K562 (cell line): ENCODE results near the gene PRR19. TPM values are rescaled to one million over a fixed set of nuclear protein-coding genes. Genes with fewer than 3 reads are reported as not detected.

Experiments
- ATAC-seq: fragments of 200-7000 bp; cut with Tn5 transposase; 3 replicates; pipeline ENCODE4 v1.9.1; 2020; ENCODE audit warnings: moderate library complexity
- BruUV-seq: library from RNA; stranded (reverse); fragments of 400-500 nt; replicated peaks from 2 replicates; lab custom pipeline; 2021; lab: Mats Ljungman, UMichigan
- CTCF ChIA-PET: fragments of 300-600 bp; formaldehyde crosslinking; extraction: SDS; loops from one replicate; lab custom pipeline; 2021; ENCODE audit warnings: low intra/inter-chr PET ratio; lab: Yijun Ruan, JAX
- POLR2A ChIA-PET: fragments of 300-600, 350-650 bp; sonication (Branson Sonifier 250); formaldehyde crosslinking; extraction: SDS; loops from one replicate; lab custom pipeline; 2021; ENCODE audit warnings: antibody characterized with exemption, inconsistent platforms; lab: Yijun Ruan, JAX
- DNase-seq, 4 experiments: peaks; one replicate each; pipeline versions ENCODE4 v3.0.0 to v3.0.0-alpha.2; 2011 to 2018; ENCODE audit warnings: low spot score in 3 of 4, mixed read lengths in 3 of 4; ENCODE audit errors: extremely low read depth in 1 of 4
- FAIRE-seq: peaks from 2 replicates; lab custom pipeline; 2011; peaks lifted over from hg19 to GRCh38; lab: Jason Lieb, UNC
- H2AFZ ChIP-seq: 2 replicates; pipeline ENCODE4 v1.6.0; 2011; ENCODE audit warnings: low read depth, low read length, control low read depth, inconsistent platforms
- H3K27ac ChIP-seq: fragments of 200-600 bp; 3 replicates; pipeline ENCODE4 v1.8.0; 2011; ENCODE audit warnings: low read depth, mild to moderate bottlenecking, control low read depth, inconsistent platforms, low read length, moderate library complexity, mixed read lengths; ENCODE audit errors: extremely low read depth
- H3K27me3 ChIP-seq, 2 experiments: fragments of 300-600 bp in 1 of 2; 2 replicates in 1 of 2; 3 replicates in 1 of 2; pipeline versions ENCODE4 v1.6.0 to v1.8.0; 2011; ENCODE audit warnings: inconsistent platforms in 2 of 2, low read length in 2 of 2, mild to moderate bottlenecking in 1 of 2, mixed read lengths in 1 of 2, moderate library complexity in 1 of 2; ENCODE audit not compliant: control insufficient read depth in 2 of 2, insufficient read depth in 2 of 2
- H3K36me3 ChIP-seq: fragments of 300-600 bp; 3 replicates; pipeline ENCODE4 v1.8.0; 2011; ENCODE audit warnings: mild to moderate bottlenecking, low read length, inconsistent platforms; ENCODE audit not compliant: control insufficient read depth, insufficient read depth
- H3K4me1 ChIP-seq, 2 experiments: fragments of 200-600 bp in 1 of 2; replicated peaks in 1 of 2; 2 replicates in 1 of 2; 3 replicates in 1 of 2; pipeline versions ENCODE4 v1.5.1 to v1.8.0; 2011; ENCODE audit warnings: inconsistent platforms in 2 of 2, low read length in 2 of 2, mild to moderate bottlenecking in 1 of 2, mixed read lengths in 1 of 2, moderate library complexity in 1 of 2; ENCODE audit not compliant: control insufficient read depth in 2 of 2, insufficient read depth in 2 of 2
- H3K4me2 ChIP-seq: 2 replicates; pipeline ENCODE4 v1.6.1; 2011; ENCODE audit warnings: low read length, control low read depth, inconsistent platforms, mixed read lengths; ENCODE audit not compliant: insufficient read depth
- H3K4me3 ChIP-seq: fragments of 200-600 bp; sonication (generic), shearing (Covaris generic); 2 replicates; pipeline ENCODE4 v1.5.1; 2016; ENCODE audit warnings: control low read depth, inconsistent platforms
- H3K79me2 ChIP-seq: fragments of 200-600 bp; 3 replicates; pipeline ENCODE4 v1.8.0; 2011; ENCODE audit warnings: low read length, inconsistent platforms; ENCODE audit not compliant: control insufficient read depth, insufficient read depth
- H3K9ac ChIP-seq, 2 experiments: 2 replicates each; pipeline versions ENCODE4 v1.6.0 to v1.6.1; 2011; ENCODE audit warnings: low read depth in 2 of 2, low read length in 2 of 2, control low read depth in 1 of 2, inconsistent platforms in 1 of 2, mild to moderate bottlenecking in 1 of 2, mixed read lengths in 1 of 2; ENCODE audit not compliant: insufficient read depth in 1 of 2
- H3K9me1 ChIP-seq: one replicate; pipeline ENCODE4 v1.6.0; 2011; ENCODE audit warnings: inconsistent platforms, mild to moderate bottlenecking, low read length, moderate library complexity; ENCODE audit not compliant: control insufficient read depth, insufficient read depth
- H3K9me3 ChIP-seq: replicated peaks from 2 replicates; pipeline ENCODE4 v1.5.1; 2011; ENCODE audit warnings: low read depth, low read length, inconsistent platforms; ENCODE audit not compliant: control insufficient read depth, insufficient read depth
- H4K20me1 ChIP-seq: replicated peaks from 2 replicates; pipeline ENCODE4 v1.6.1; 2011; ENCODE audit warnings: low read length, inconsistent platforms, mixed read lengths; ENCODE audit not compliant: control insufficient read depth, insufficient read depth
- CSDE1 ChIP-seq, 2 experiments: fragments of 450-650 bp; IDR thresholded peaks; 2 replicates each; pipeline ENCODE4 v1.6.1; 2016; ENCODE audit warnings: mild to moderate bottlenecking in 1 of 2
- FOS ChIP-seq: IDR thresholded peaks from 3 replicates; pipeline ENCODE4 v1.6.1; 2011; ENCODE audit not compliant: insufficient read length; ENCODE audit errors: extremely low read depth
- PML ChIP-seq: IDR thresholded peaks from 2 replicates; pipeline ENCODE4 v1.6.1; 2012; ENCODE audit warnings: low read length, inconsistent platforms
- STAT5A ChIP-seq: IDR thresholded peaks from 2 replicates; pipeline ENCODE4 v1.6.1; 2012; ENCODE audit warnings: low read length, inconsistent platforms, borderline replicate concordance
- in situ Hi-C: fragments of 300-500 bp; cut with MboI; formaldehyde crosslinking; loops from 4 replicates; pipeline ENCODE4 v1.15.0; 2018; ENCODE audit warnings: inconsistent platforms, mixed read lengths
- intact Hi-C: fragments of 100-400 bp; cut with micrococcal nuclease; formaldehyde crosslinking; loops from 2 replicates; pipeline ENCODE4 v1.14.2; 2022
- polyA plus RNA-seq, 8 experiments: library from polyadenylated mRNA; depleted of rRNA in 4 of 8; stranded (reverse) in 5 of 8; unstranded in 3 of 8; fragments of >200 nt; fragmentation: Nextera tagmentation in 2 of 8; fragmentation: Illumina TruSeq in 1 of 8; extraction: Ambion mirVana in 2 of 8; extraction: Trizol in 1 of 8; gene quantifications; 2 replicates each; pipeline versions ENCODE4 v1.2.1 to v1.2.3, GENCODE V29; 2011 to 2014; ENCODE audit warnings: inconsistent platforms in 1 of 8, missing spikeins in 1 of 8
- total RNA-seq, 7 experiments: library from RNA; depleted of rRNA in 6 of 7; stranded (reverse); fragments of >200 nt in 6 of 7; fragmentation: Illumina TruSeq in 2 of 7; extraction: Trizol in 2 of 7; gene quantifications; 2 replicates each; pipeline versions ENCODE4 v1.2.1 to v1.2.3, GENCODE V29; 2011 to 2021; ENCODE audit warnings: low replicate concordance in 1 of 7
- TF ChIP-seq, protein P1 (sequence below), 2 experiments: fragments of 150-350 bp in 1 of 2; IDR thresholded peaks; 2 replicates each; pipeline ENCODE4 v1.6.1; 2012 to 2016; ENCODE audit warnings: low read depth in 2 of 2, low read length in 2 of 2, mild to moderate bottlenecking in 1 of 2, moderate library complexity in 1 of 2
- TF ChIP-seq, protein P2 (sequence below): fragments of 450-650 bp; formaldehyde crosslinking; conservative IDR thresholded peaks from 2 replicates; pipeline ENCODE4 v1.4.0; 2022; ENCODE audit warnings: mild to moderate bottlenecking, missing genetic modification characterization

Gene PRR19
- total and polyA plus RNA-seq, 9 of the 15 experiments (the other 6 are each of a cell fraction or from before 2014, with no cell fraction given) = 0.10 to 1.6 (median 0.54) TPM

DNA sequence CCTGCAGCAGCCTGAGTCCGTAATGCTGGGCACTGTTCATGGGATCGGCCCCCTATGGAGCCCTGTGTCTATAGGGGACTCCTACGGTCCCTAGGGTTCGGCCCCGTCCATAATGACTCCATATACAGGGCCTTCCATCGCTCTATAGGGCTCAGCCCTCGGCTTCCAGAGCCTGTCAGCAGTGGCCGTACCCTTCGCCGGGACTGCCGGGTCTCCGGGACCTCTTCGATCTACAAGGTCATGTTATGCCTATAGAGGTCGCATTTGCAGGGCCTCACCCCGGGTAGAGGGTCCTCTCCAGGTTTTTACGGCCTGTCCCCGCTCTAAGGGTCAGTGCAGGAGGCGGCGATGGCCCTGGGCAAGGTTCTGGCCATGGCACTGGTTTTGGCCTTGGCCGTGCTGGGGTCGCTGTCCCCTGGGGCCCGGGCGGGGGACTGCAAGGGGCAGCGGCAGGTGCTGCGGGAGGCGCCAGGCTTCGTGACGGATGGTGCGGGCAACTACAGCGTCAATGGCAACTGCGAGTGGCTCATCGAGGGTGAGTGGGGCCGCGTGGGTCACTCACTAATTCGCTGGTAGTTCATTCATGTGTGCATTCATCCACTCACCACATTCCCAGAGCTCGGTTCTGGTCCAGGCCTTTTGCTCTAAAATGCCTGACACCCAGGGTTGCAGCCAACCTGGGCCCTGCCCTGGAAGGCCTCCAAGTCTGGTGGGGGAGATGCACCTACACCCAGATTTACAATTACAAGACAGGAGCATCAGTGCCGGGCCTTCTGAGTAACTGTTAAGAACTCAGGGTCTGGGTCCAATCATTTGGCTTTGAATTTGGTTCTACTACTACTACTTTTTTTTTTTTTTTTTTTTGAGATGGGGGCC lies 24.2 kb downstream of the PRR19 start (continued):
- TF ChIP-seq, protein P1, sequence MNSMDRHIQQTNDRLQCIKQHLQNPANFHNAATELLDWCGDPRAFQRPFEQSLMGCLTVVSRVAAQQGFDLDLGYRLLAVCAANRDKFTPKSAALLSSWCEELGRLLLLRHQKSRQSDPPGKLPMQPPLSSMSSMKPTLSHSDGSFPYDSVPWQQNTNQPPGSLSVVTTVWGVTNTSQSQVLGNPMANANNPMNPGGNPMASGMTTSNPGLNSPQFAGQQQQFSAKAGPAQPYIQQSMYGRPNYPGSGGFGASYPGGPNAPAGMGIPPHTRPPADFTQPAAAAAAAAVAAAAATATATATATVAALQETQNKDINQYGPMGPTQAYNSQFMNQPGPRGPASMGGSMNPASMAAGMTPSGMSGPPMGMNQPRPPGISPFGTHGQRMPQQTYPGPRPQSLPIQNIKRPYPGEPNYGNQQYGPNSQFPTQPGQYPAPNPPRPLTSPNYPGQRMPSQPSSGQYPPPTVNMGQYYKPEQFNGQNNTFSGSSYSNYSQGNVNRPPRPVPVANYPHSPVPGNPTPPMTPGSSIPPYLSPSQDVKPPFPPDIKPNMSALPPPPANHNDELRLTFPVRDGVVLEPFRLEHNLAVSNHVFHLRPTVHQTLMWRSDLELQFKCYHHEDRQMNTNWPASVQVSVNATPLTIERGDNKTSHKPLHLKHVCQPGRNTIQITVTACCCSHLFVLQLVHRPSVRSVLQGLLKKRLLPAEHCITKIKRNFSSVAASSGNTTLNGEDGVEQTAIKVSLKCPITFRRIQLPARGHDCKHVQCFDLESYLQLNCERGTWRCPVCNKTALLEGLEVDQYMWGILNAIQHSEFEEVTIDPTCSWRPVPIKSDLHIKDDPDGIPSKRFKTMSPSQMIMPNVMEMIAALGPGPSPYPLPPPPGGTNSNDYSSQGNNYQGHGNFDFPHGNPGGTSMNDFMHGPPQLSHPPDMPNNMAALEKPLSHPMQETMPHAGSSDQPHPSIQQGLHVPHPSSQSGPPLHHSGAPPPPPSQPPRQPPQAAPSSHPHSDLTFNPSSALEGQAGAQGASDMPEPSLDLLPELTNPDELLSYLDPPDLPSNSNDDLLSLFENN (IDR thresholded peaks at IDR 0.05; ENCODE audit: low read depth in 2 of 2, low read length in 2 of 2) = no peak
- TF ChIP-seq, all 486 proteins: peak for 16

DNA sequence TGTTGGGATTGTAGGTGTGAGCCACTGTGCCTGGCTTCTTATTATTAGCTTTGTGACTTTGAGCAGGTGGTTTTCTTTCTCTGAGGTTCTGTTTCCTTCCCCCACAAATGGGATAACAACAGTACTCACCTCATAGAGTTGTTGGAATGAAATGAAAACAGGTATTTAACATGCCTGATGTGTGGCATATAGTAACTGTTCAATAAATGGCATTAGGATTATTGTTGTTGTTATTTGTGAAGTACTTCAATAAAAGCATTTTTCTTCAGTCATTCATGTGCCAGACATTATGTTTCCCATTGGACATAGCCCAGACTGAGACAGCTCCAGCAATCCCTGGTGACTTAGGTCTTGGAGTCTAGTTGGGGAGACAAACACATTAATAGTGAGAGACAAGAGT lies 25.0 kb downstream of the PRR19 start:
- H3K27ac ChIP-seq = no peak overlapping the region
- H4K20me1 ChIP-seq = no peaks in the 10 kb centered on the region; the same call in 1 of the 2 replicates
- H3K4me3 ChIP-seq = no peak overlapping the region
- H3K36me3 ChIP-seq = no peaks in the 10 kb centered on the region
- peaks cover 20% of the 10 kb centered on the region for H3K79me2 ChIP-seq
- peak overlapping the region; percentile 87; the same call in 1 of the 2 replicates for H3K4me2 ChIP-seq
- FAIRE-seq (peak; percentile 15), DNase-seq (no peak), ATAC-seq (no peak)
- no peaks in the 10 kb centered on the region for H3K27me3 ChIP-seq
- POLR2A ChIA-PET = interaction anchor here (0.6 to 1.5 kb wide), 2 partner anchors 25 to 26 kb away, joined by 3 read pairs; partner anchors contain the start of genes PAFAH1B3 and PRR19
- intact Hi-C loops = loop anchor here (10.0 kb wide), 2 partner anchors 108 to 192 kb away; partner anchors contain the start of gene POU2F2
- H3K9me1 ChIP-seq = no peaks in the 10 kb centered on the region
- peak overlapping the region in 1 of 2 experiments; percentile 49; a peak in 1 of 4 replicates for H3K9ac ChIP-seq
- CTCF ChIA-PET = no interaction called here
- TF ChIP-seq STAT5A = no peak
- no peak for TF ChIP-seq PML
- no peak for TF ChIP-seq FOS
- TF ChIP-seq, protein P2, sequence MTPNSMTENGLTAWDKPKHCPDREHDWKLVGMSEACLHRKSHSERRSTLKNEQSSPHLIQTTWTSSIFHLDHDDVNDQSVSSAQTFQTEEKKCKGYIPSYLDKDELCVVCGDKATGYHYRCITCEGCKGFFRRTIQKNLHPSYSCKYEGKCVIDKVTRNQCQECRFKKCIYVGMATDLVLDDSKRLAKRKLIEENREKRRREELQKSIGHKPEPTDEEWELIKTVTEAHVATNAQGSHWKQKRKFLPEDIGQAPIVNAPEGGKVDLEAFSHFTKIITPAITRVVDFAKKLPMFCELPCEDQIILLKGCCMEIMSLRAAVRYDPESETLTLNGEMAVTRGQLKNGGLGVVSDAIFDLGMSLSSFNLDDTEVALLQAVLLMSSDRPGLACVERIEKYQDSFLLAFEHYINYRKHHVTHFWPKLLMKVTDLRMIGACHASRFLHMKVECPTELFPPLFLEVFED (CRISPR knock-in tag) = no peak
- no peak for TF ChIP-seq CSDE1 (IDR thresholded peaks at IDR 0.05)
- no peaks in the 10 kb centered on the region for H3K9me3 ChIP-seq
- in situ Hi-C loops = loop anchor here (10.0 kb wide), 1 partner anchor 192 kb away; the partner anchor contains the start of gene POU2F2
- peaks cover 8 to 27% of the 10 kb centered on the region in 2 experiments; a peak in 4 of 5 replicates for H3K4me1 ChIP-seq
- H2AFZ ChIP-seq = no peak overlapping the region
- no TSS peak for BruUV-seq
